ENCODE measurements around the gene N4BP3. TPM values are rescaled to one million over a fixed set of nuclear protein-coding genes. Genes with fewer than 3 reads are reported as not detected.

The N4BP3 gene
- total RNA-seq, 1 experiment from 2014 or later: 46.2 TPM

- no peaks in the 10 kb centered on the region for H3K36me3 Mint-ChIP-seq
- H3K27me3 Mint-ChIP-seq (ENCODE audit: low read depth): no peaks in the 10 kb centered on the region
- no peak for DNase-seq (ENCODE audit: low spot score)
- POLR2A ChIA-PET: no interaction called here
- no peak overlapping the region for H3K27ac Mint-ChIP-seq
- ATAC-seq: no peak
- peaks cover 15% of the 10 kb centered on the region for H3K4me1 Mint-ChIP-seq
- H3K4me3 Mint-ChIP-seq: no peak overlapping the region
- TF ChIP-seq NFE2L1 (CRISPR knock-in tag; IDR thresholded peaks at IDR 0.05) (no peak), ZNF425 (CRISPR knock-in tag; conservative IDR thresholded peaks at IDR 0.05) (no peak), ATF3 (CRISPR knock-in tag; conservative IDR thresholded peaks at IDR 0.05) (no peak), FOXP4 (CRISPR knock-in tag; IDR thresholded peaks at IDR 0.05) (no peak), JUN (CRISPR knock-in tag; IDR thresholded peaks at IDR 0.05) (no peak), AR (CRISPR knock-in tag; IDR thresholded peaks at IDR 0.05) (no peak), ZNF121 (CRISPR knock-in tag; IDR thresholded peaks at IDR 0.05) (no peak), NR1H2 (CRISPR knock-in tag; IDR thresholded peaks at IDR 0.05) (no peak), ZNF423 (CRISPR knock-in tag; IDR thresholded peaks at IDR 0.05) (no peak), ZNF532 (CRISPR knock-in tag; IDR thresholded peaks at IDR 0.05; ENCODE audit: borderline replicate concordance) (no peak)
- TF ChIP-seq, protein P1, sequence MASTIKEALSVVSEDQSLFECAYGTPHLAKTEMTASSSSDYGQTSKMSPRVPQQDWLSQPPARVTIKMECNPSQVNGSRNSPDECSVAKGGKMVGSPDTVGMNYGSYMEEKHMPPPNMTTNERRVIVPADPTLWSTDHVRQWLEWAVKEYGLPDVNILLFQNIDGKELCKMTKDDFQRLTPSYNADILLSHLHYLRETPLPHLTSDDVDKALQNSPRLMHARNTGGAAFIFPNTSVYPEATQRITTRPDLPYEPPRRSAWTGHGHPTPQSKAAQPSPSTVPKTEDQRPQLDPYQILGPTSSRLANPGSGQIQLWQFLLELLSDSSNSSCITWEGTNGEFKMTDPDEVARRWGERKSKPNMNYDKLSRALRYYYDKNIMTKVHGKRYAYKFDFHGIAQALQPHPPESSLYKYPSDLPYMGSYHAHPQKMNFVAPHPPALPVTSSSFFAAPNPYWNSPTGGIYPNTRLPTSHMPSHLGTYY (CRISPR knock-in tag; IDR thresholded peaks at IDR 0.05): no peak
- TF ChIP-seq, protein P2, sequence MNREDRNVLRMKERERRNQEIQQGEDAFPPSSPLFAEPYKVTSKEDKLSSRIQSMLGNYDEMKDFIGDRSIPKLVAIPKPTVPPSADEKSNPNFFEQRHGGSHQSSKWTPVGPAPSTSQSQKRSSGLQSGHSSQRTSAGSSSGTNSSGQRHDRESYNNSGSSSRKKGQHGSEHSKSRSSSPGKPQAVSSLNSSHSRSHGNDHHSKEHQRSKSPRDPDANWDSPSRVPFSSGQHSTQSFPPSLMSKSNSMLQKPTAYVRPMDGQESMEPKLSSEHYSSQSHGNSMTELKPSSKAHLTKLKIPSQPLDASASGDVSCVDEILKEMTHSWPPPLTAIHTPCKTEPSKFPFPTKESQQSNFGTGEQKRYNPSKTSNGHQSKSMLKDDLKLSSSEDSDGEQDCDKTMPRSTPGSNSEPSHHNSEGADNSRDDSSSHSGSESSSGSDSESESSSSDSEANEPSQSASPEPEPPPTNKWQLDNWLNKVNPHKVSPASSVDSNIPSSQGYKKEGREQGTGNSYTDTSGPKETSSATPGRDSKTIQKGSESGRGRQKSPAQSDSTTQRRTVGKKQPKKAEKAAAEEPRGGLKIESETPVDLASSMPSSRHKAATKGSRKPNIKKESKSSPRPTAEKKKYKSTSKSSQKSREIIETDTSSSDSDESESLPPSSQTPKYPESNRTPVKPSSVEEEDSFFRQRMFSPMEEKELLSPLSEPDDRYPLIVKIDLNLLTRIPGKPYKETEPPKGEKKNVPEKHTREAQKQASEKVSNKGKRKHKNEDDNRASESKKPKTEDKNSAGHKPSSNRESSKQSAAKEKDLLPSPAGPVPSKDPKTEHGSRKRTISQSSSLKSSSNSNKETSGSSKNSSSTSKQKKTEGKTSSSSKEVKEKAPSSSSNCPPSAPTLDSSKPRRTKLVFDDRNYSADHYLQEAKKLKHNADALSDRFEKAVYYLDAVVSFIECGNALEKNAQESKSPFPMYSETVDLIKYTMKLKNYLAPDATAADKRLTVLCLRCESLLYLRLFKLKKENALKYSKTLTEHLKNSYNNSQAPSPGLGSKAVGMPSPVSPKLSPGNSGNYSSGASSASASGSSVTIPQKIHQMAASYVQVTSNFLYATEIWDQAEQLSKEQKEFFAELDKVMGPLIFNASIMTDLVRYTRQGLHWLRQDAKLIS (CRISPR knock-in tag; IDR thresholded peaks at IDR 0.05; ENCODE audit: borderline replicate concordance): no peak
- peaks cover 5% of the 10 kb centered on the region; the same call in 1 of the 2 replicates for H3K9me3 Mint-ChIP-seq
- CTCF ChIA-PET: interaction anchor here (1.7 to 3.6 kb wide), 2 partner anchors 12 to 33 kb away, joined by 10 to 23 read pairs; no protein-coding TSS in a partner anchor
Observed at GRCh38 chr5:178108966-178109365, 4.4 kb upstream of the N4BP3 start.

Measured in WTC11 (cell line).